ENCODE data around the gene SMYD3.
A peak's percentile ranks its signal among the peaks of the same experiment; 100 is the strongest.
"Not testable (repeated sequence)": the region's sequence is repeated elsewhere in the genome, so short reads cannot be mapped to it uniquely, and the experiment has no call there.

Gene SMYD3

GRCh38 chr1:245971076-245971710 is 535.9 kb downstream of the SMYD3 start:
- not testable (repeated sequence) for H3K27me3 Mint-ChIP-seq (ENCODE audit: low read depth); H3K9me3 Mint-ChIP-seq; H3K4me3 Mint-ChIP-seq; H3K27ac Mint-ChIP-seq; H3K36me3 Mint-ChIP-seq (ENCODE audit: low read depth); H3K4me1 Mint-ChIP-seq (ENCODE audit: low read depth)

- no peak overlapping the region for H3K27ac Mint-ChIP-seq
- H3K4me3 Mint-ChIP-seq = no peak overlapping the region
- H3K27me3 Mint-ChIP-seq (ENCODE audit: low read depth) = no peaks in the 10 kb centered on the region
- H3K36me3 Mint-ChIP-seq (ENCODE audit: low read depth) = no peaks in the 10 kb centered on the region
- no peaks in the 10 kb centered on the region for H3K9me3 Mint-ChIP-seq
- H3K4me1 Mint-ChIP-seq (ENCODE audit: low read depth) = no peaks in the 10 kb centered on the region
These were observed 537.8 kb downstream of the SMYD3 start for GRCh38 chr1:245969283-245969682.

GRCh38 chr1:245968775-245969174 is 538.3 kb downstream of the SMYD3 start:
- H3K36me3 Mint-ChIP-seq (ENCODE audit: low read depth) = no peaks in the 10 kb centered on the region
- H3K27me3 Mint-ChIP-seq (ENCODE audit: low read depth) = no peaks in the 10 kb centered on the region
- H3K4me1 Mint-ChIP-seq (ENCODE audit: low read depth) = no peaks in the 10 kb centered on the region
- H3K27ac Mint-ChIP-seq = no peak overlapping the region
- no peak overlapping the region for H3K4me3 Mint-ChIP-seq
- H3K9me3 Mint-ChIP-seq = no peaks in the 10 kb centered on the region

GRCh38 chr1:245965398-245965797 is 541.7 kb downstream of the SMYD3 start:
- Mint-ChIP-seq H3K4me1 (ENCODE audit: low read depth) (peaks cover 4% of the 10 kb centered on the region), H3K36me3 (ENCODE audit: low read depth) (no peaks in the 10 kb centered on the region), H3K9me3 (no peaks in the 10 kb centered on the region), H3K27me3 (ENCODE audit: low read depth) (no peaks in the 10 kb centered on the region), H3K27ac (no peak overlapping the region), H3K4me3 (no peak overlapping the region)

GRCh38 chr1:245963649-245964048 is 543.4 kb downstream of the SMYD3 start:
- Mint-ChIP-seq H3K27ac (no peak overlapping the region), H3K27me3 (ENCODE audit: low read depth) (no peaks in the 10 kb centered on the region), H3K4me1 (ENCODE audit: low read depth) (peaks cover 4% of the 10 kb centered on the region), H3K9me3 (no peaks in the 10 kb centered on the region), H3K36me3 (ENCODE audit: low read depth) (no peaks in the 10 kb centered on the region), H3K4me3 (no peak overlapping the region)

DNA sequence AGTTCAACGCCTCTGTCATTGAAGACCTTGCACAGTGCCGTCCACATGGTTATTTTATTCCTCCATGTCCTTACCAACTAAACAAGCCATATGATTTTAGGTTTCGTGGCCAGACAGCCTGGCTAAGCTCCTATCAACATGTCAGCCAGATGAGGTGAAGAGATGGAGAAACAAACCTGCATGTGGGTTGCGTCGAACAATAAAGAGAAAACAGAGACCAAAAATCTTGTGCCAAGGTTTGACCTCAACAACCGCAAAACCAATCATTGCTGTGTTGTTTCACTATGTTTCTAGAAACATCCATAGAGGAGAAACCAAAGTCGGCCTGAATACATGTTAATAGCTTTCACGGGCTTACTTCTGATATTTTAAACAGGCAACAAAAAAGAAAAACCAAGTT is 544.6 kb downstream of the SMYD3 start:
- Mint-ChIP-seq H3K27ac (no peak overlapping the region), H3K4me3 (no peak overlapping the region), H3K9me3 (no peaks in the 10 kb centered on the region), H3K4me1 (ENCODE audit: low read depth) (peaks cover 4% of the 10 kb centered on the region), H3K36me3 (ENCODE audit: low read depth) (no peaks in the 10 kb centered on the region), H3K27me3 (ENCODE audit: low read depth) (no peaks in the 10 kb centered on the region)

DNA sequence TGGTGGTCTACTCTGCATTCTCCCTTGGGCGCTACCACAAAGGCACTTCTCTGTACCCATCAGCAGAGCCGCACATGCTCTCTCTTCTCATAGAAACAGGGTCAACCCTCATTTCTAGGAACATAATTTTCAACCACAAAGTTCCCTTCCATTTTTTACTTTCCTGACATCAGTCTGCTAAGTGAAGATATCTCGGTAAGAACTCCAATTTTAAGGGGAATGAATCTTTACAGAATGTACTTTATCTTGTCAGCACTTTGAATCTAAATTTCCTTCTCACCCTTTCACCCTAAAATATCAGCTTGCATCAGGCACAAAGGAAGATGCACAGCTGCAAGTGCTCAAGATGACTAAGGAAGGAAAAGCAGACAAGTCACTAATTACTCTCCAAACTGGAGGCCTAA is 545.9 kb downstream of the SMYD3 start:
- Mint-ChIP-seq H3K4me3 (no peak overlapping the region), H3K9me3 (no peaks in the 10 kb centered on the region), H3K4me1 (ENCODE audit: low read depth) (peaks cover 4% of the 10 kb centered on the region), H3K36me3 (ENCODE audit: low read depth) (no peaks in the 10 kb centered on the region), H3K27me3 (ENCODE audit: low read depth) (no peaks in the 10 kb centered on the region), H3K27ac (no peak overlapping the region)

GRCh38 chr1:245960171-245960570 is 546.9 kb downstream of the SMYD3 start:
- Mint-ChIP-seq H3K4me1 (ENCODE audit: low read depth) (peaks cover 7% of the 10 kb centered on the region), H3K27ac (no peak overlapping the region), H3K36me3 (ENCODE audit: low read depth) (no peaks in the 10 kb centered on the region), H3K27me3 (ENCODE audit: low read depth) (no peaks in the 10 kb centered on the region), H3K4me3 (no peak overlapping the region), H3K9me3 (no peaks in the 10 kb centered on the region)

DNA sequence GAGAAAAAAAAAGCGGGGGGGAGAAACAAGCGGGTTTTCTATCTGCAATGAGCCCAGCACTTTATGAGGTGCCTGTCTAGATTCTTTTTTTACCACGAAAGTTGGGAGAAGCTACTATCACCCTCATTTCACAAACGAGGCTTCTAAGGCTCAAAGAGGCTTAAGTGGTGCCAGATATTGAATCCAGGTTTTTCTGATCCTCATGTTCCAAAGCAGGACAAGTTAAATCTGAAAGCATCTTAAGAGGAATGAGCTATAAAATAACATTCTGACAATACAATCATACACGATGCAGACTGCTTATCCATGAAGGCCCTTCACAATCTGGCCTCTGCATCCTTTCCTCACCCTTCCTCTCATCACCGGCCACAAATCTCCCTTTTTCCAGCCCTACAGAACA is 549.1 kb downstream of the SMYD3 start:
- no peaks in the 10 kb centered on the region for H3K27me3 Mint-ChIP-seq (ENCODE audit: low read depth)
- H3K9me3 Mint-ChIP-seq = no peaks in the 10 kb centered on the region
- no peak overlapping the region for H3K27ac Mint-ChIP-seq
- no peaks in the 10 kb centered on the region for H3K36me3 Mint-ChIP-seq (ENCODE audit: low read depth)
- H3K4me1 Mint-ChIP-seq (ENCODE audit: low read depth) = peaks cover 19% of the 10 kb centered on the region
- H3K4me3 Mint-ChIP-seq = no peak overlapping the region

DNA sequence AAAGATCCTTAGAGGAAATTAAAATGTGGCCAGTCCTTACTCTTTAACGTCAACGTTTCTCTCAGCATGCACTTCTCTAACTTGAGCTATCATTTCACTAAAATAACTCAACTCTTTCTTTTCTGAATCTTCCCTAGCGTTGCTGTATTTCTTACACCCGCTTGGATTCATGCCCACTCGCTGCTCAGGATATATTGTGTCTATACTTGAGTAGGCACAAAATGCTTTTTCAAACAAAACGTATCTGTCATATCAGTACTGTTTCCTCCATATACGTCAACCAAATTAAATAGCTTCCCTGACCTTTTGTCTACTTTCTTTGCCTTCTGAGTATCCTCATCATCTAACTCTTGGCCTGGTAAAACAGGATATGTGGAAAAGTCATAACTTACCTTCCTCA is 549.7 kb downstream of the SMYD3 start:
- Mint-ChIP-seq H3K4me1 (ENCODE audit: low read depth) (peaks cover 23% of the 10 kb centered on the region), H3K36me3 (ENCODE audit: low read depth) (no peaks in the 10 kb centered on the region), H3K27ac (no peak overlapping the region), H3K27me3 (ENCODE audit: low read depth) (no peaks in the 10 kb centered on the region), H3K4me3 (no peak overlapping the region), H3K9me3 (no peaks in the 10 kb centered on the region)

- Mint-ChIP-seq H3K27ac (no peak overlapping the region), H3K36me3 (ENCODE audit: low read depth) (no peaks in the 10 kb centered on the region), H3K27me3 (ENCODE audit: low read depth) (no peaks in the 10 kb centered on the region), H3K4me1 (ENCODE audit: low read depth) (peaks cover 25% of the 10 kb centered on the region), H3K9me3 (no peaks in the 10 kb centered on the region), H3K4me3 (no peak overlapping the region)
These were observed 550.9 kb downstream of the SMYD3 start for GRCh38 chr1:245956225-245956624.

- Mint-ChIP-seq H3K9me3 (no peaks in the 10 kb centered on the region), H3K4me1 (ENCODE audit: low read depth) (peaks cover 21% of the 10 kb centered on the region), H3K4me3 (peak overlapping the region; percentile 70), H3K27me3 (ENCODE audit: low read depth) (no peaks in the 10 kb centered on the region), H3K27ac (peak overlapping the region; percentile 94), H3K36me3 (ENCODE audit: low read depth) (no peaks in the 10 kb centered on the region)
These were observed 553.0 kb downstream of the SMYD3 start for GRCh38 chr1:245953876-245954660.

DNA sequence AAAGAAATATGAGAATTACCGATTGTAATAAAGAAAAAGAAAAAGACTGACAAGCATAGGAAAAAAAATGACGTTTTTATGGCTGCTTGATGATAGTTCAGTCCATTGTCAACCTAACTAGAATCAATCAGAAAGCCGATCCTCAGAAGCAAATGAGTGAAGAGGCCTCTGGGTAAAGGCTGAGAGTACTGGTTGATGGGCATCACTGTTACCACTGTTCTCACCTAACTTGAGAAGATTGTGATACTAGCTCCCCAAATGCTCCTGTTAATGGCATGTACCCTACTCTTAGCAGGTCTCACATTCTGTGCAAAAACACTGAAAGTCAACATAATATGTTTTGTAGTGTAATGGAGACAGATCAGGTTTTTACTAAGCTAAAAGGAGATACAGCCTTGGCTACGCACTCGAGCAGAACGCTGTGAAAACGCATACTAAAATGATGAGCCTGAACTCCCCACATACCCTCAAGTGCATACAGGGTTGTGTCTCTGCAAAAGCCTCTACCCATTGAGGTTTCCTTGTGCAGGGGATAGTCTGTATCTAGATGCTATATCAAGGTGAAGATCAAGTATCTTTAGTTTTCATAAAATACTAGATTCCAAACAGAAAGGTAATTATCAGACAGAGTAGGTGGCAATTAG is 554.6 kb downstream of the SMYD3 start:
- H3K27ac Mint-ChIP-seq = peak overlapping the region; percentile 94
- no peaks in the 10 kb centered on the region for H3K27me3 Mint-ChIP-seq (ENCODE audit: low read depth)
- H3K4me3 Mint-ChIP-seq = peak overlapping the region; percentile 70
- H3K4me1 Mint-ChIP-seq (ENCODE audit: low read depth) = peaks cover 21% of the 10 kb centered on the region
- no peaks in the 10 kb centered on the region for H3K36me3 Mint-ChIP-seq (ENCODE audit: low read depth)
- no peaks in the 10 kb centered on the region for H3K9me3 Mint-ChIP-seq

DNA sequence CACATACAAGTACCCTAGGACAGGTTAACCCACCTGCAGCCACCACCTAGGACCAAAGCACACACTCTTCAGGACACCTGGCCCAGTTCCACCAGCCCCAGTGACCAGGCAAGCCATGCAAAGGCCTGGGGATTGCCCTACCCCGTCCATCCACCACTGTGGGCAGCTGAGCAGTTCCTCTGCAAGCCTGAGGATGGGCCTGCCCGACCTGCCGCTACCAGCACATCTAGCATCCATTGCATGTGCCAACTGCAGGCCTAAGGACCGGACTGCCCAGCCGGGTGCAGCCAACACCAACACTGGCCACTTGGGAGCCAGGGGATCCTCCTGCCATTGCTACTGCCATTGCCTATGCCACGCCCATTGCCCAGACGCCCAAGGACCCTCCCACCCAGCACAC is 558.3 kb downstream of the SMYD3 start:
- no peak overlapping the region for H3K27ac Mint-ChIP-seq
- H3K9me3 Mint-ChIP-seq = peaks cover 9% of the 10 kb centered on the region
- no peaks in the 10 kb centered on the region for H3K27me3 Mint-ChIP-seq (ENCODE audit: low read depth)
- H3K36me3 Mint-ChIP-seq (ENCODE audit: low read depth) = no peaks in the 10 kb centered on the region
- peaks cover 10% of the 10 kb centered on the region for H3K4me1 Mint-ChIP-seq (ENCODE audit: low read depth)
- no peak overlapping the region for H3K4me3 Mint-ChIP-seq

- H3K4me1 Mint-ChIP-seq (ENCODE audit: low read depth) = peaks cover 8% of the 10 kb centered on the region
- no peak overlapping the region for H3K27ac Mint-ChIP-seq
- no peaks in the 10 kb centered on the region for H3K27me3 Mint-ChIP-seq (ENCODE audit: low read depth)
- no peaks in the 10 kb centered on the region for H3K36me3 Mint-ChIP-seq (ENCODE audit: low read depth)
- no peak overlapping the region for H3K4me3 Mint-ChIP-seq
- peaks cover 9% of the 10 kb centered on the region for H3K9me3 Mint-ChIP-seq
These were observed 560.2 kb downstream of the SMYD3 start for GRCh38 chr1:245946905-245947304.
